ENCODE data around the gene TECPR2.

DNA sequence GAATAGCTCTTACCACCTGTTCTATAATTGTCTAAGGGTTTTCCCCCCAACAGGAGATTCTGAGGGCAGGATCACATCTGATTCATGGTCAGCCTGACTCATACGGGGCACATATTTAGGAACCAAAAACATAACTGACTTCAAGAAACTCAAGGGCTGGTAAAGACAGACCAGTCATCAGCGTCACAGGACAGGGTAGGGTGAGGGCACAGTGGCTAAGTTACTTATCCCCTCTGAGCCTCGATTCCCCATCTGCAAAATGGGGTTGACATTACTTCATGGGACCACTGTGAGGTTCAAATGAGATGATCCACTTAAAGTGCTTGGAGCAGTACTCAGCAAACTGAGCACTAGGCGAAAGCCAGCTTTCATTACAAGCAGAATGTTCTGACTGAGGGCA is 657 bp upstream of the TECPR2 start:
- TF ChIP-seq, protein P1, sequence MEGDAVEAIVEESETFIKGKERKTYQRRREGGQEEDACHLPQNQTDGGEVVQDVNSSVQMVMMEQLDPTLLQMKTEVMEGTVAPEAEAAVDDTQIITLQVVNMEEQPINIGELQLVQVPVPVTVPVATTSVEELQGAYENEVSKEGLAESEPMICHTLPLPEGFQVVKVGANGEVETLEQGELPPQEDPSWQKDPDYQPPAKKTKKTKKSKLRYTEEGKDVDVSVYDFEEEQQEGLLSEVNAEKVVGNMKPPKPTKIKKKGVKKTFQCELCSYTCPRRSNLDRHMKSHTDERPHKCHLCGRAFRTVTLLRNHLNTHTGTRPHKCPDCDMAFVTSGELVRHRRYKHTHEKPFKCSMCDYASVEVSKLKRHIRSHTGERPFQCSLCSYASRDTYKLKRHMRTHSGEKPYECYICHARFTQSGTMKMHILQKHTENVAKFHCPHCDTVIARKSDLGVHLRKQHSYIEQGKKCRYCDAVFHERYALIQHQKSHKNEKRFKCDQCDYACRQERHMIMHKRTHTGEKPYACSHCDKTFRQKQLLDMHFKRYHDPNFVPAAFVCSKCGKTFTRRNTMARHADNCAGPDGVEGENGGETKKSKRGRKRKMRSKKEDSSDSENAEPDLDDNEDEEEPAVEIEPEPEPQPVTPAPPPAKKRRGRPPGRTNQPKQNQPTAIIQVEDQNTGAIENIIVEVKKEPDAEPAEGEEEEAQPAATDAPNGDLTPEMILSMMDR (IDR thresholded peaks at IDR 0.05; ENCODE audit: low read depth, low read length, missing input control) = no peak
- TF ChIP-seq, protein P2, sequence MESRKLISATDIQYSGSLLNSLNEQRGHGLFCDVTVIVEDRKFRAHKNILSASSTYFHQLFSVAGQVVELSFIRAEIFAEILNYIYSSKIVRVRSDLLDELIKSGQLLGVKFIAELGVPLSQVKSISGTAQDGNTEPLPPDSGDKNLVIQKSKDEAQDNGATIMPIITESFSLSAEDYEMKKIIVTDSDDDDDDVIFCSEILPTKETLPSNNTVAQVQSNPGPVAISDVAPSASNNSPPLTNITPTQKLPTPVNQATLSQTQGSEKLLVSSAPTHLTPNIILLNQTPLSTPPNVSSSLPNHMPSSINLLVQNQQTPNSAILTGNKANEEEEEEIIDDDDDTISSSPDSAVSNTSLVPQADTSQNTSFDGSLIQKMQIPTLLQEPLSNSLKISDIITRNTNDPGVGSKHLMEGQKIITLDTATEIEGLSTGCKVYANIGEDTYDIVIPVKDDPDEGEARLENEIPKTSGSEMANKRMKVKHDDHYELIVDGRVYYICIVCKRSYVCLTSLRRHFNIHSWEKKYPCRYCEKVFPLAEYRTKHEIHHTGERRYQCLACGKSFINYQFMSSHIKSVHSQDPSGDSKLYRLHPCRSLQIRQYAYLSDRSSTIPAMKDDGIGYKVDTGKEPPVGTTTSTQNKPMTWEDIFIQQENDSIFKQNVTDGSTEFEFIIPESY (IDR thresholded peaks at IDR 0.05) = no peak
- TF ChIP-seq, protein P3, sequence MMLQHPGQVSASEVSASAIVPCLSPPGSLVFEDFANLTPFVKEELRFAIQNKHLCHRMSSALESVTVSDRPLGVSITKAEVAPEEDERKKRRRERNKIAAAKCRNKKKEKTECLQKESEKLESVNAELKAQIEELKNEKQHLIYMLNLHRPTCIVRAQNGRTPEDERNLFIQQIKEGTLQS (IDR thresholded peaks at IDR 0.05) = no peak
- TF ChIP-seq YY1 (IDR thresholded peaks at IDR 0.05) (no peak), EGR1 (IDR thresholded peaks at IDR 0.05; ENCODE audit: low read depth in 2 of 2) (no peak), RAD21 (IDR thresholded peaks at IDR 0.05) (no peak), GABPA (IDR thresholded peaks at IDR 0.05 in 1 of 2, conservative IDR thresholded peaks at IDR 0.05 in 1 of 2) (no peak), HNF4A (conservative IDR thresholded peaks at IDR 0.05) (no peak), JUND (IDR thresholded peaks at IDR 0.05) (no peak), SP1 (IDR thresholded peaks at IDR 0.05) (no peak)
- TF ChIP-seq, protein P4, sequence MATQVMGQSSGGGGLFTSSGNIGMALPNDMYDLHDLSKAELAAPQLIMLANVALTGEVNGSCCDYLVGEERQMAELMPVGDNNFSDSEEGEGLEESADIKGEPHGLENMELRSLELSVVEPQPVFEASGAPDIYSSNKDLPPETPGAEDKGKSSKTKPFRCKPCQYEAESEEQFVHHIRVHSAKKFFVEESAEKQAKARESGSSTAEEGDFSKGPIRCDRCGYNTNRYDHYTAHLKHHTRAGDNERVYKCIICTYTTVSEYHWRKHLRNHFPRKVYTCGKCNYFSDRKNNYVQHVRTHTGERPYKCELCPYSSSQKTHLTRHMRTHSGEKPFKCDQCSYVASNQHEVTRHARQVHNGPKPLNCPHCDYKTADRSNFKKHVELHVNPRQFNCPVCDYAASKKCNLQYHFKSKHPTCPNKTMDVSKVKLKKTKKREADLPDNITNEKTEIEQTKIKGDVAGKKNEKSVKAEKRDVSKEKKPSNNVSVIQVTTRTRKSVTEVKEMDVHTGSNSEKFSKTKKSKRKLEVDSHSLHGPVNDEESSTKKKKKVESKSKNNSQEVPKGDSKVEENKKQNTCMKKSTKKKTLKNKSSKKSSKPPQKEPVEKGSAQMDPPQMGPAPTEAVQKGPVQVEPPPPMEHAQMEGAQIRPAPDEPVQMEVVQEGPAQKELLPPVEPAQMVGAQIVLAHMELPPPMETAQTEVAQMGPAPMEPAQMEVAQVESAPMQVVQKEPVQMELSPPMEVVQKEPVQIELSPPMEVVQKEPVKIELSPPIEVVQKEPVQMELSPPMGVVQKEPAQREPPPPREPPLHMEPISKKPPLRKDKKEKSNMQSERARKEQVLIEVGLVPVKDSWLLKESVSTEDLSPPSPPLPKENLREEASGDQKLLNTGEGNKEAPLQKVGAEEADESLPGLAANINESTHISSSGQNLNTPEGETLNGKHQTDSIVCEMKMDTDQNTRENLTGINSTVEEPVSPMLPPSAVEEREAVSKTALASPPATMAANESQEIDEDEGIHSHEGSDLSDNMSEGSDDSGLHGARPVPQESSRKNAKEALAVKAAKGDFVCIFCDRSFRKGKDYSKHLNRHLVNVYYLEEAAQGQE (IDR thresholded peaks at IDR 0.05) = no peak
